GM12891 (cell line): ENCODE measurements around the gene KLHL3.

Experiments used
- PAX5 ChIP-seq: IDR thresholded peaks from 2 replicates; pipeline ENCODE4 v1.6.1; 2011; ENCODE audit warnings: low read length, moderate library complexity, mild to moderate bottlenecking; ENCODE audit not compliant: insufficient read depth, severe bottlenecking
- POLR2A ChIP-seq: IDR thresholded peaks from 2 replicates; pipeline ENCODE4 v1.6.1; 2011; ENCODE audit warnings: low read depth, low read length, control low read depth
- POLR2AphosphoS5 ChIP-seq: IDR thresholded peaks from 2 replicates; pipeline ENCODE4 v1.6.1; 2011; ENCODE audit warnings: low read depth, low read length, control low read depth
- POU2F2 ChIP-seq: IDR thresholded peaks from 2 replicates; pipeline ENCODE4 v1.6.1; 2011; ENCODE audit warnings: low read depth, mild to moderate bottlenecking, control low read depth, low read length, moderate library complexity
- SPI1 ChIP-seq: IDR thresholded peaks from 2 replicates; pipeline ENCODE4 v1.6.1; 2011; ENCODE audit warnings: low read depth, low read length, control low read depth
- TAF1 ChIP-seq: IDR thresholded peaks from 2 replicates; pipeline ENCODE4 v1.6.1; 2011; ENCODE audit warnings: low read depth, low read length, control low read depth

DNA sequence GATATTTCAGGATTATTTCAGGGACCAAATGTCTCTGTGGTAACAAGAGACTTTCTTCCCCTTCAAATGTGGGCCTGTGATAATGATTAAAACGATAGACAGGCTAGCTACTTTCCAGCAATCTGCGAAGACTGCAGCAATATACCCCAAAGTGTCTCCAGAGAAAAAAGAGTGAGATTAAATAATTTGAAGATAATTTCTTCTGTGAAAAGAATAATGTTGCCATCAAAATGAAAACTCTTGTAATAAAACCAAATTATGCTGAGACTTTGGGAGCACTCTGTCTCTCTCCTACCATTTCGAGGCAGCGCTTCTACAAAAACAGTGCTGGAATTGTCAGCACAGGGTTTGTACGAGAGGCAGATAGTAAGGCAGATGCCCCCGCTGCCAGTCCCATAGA, 132.5 kb downstream of the KLHL3 start:
- no peak for TF ChIP-seq POLR2A
- TF ChIP-seq POLR2AphosphoS5 = no peak
- no peak for TF ChIP-seq TAF1
- no peak for TF ChIP-seq SPI1
- no peak for TF ChIP-seq POU2F2
- TF ChIP-seq PAX5 = no peak
